DMS153 (cell line): Measurements from ENCODE around the gene CCBE1.

Experiments used
- DNase-seq: peaks from one replicate; lab custom pipeline; 2025; lab: John Stamatoyannopoulos, UW

Gene CCBE1

GRCh38 chr18:59619816-59620215, 77.4 kb downstream of the CCBE1 start:
- no peak for DNase-seq

DNA sequence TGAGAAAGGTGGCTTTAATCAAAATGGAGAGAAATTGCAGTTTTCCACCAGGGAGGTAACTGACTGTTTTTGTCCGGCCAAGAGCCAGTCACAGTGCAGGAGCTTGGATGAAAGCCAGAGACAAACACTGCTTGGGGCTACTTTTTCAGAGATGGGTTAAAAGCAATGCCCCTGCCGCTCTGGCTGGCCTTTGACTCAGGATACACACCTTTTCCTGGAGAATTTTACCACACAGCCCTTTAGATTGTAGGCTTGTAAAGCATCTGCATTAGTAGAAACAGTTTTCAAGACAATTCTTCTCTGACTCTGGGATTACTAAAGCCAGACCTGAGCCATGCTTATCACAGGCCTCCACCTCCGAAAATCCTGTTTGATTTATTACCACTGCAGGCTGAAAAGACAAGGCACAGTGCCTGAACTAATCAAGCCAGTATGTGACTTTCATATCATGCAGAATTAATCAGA, 79.7 kb downstream of the CCBE1 start:
- DNase-seq = no peak

DNA sequence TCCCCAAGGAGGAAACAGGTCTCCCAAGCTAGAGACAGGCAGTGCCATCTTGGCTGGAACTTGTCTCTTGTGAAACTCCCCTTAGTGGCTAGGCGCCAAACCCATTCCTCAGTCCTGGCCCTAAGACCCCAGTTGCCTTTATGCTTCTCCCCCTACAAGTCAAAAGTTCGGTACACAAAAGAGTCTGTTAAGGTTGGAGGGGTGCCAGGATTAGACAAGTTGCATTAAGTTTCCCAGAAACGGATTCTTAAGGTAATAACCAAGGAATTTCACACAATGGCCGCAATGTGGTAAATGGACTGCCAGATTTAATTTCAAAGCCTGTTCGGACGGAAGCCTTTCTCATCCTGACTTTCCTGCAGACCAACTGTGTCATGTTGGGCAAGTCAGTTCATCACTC, 80.7 kb downstream of the CCBE1 start:
- DNase-seq = no peak

DNA sequence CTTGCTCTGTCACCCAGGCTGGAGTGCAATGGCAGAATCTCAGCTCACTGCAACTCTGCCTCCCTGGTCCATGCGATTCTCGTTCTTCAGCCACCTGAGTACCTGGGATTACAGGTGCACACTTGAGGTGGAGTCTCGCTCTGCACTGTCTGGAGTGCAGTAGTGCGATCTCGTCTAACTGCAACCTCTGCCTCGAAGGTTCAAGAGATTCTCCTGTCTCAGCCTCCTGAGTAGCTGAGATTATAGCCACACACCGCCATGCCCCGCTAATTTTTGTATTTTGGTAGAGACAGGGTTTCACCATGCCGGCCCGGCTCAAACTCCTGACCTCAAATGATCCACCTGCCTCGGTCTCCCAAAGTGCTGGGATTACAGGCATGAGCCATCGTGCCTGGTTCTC, 83.3 kb downstream of the CCBE1 start:
- DNase-seq = no peak

- no peak for DNase-seq
Observed at GRCh38 chr18:59612381-59612780, 84.8 kb downstream of the CCBE1 start.

GRCh38 chr18:59610546-59611140, 86.6 kb downstream of the CCBE1 start:
- no peak for DNase-seq

DNA sequence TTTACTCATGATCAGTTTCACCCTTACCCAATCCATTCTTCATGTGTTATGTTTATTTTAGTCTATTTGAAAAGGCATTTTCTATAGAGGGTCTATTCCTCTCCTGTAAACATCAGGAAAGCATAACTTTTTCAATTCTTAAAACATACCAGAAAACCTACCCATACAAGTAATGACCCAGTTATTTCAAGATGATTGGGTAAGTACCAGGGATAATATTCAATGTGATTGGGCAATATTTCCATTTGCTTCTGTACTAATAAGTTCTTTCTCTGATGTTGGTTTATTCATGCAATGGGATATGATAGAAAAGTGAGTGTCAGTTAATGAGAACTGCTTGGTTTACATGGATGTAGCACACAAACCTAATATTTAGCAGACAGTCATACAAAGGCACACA, 87.6 kb downstream of the CCBE1 start:
- no peak for DNase-seq

GRCh38 chr18:59607471-59607870, 89.8 kb downstream of the CCBE1 start:
- DNase-seq = no peak

DNA sequence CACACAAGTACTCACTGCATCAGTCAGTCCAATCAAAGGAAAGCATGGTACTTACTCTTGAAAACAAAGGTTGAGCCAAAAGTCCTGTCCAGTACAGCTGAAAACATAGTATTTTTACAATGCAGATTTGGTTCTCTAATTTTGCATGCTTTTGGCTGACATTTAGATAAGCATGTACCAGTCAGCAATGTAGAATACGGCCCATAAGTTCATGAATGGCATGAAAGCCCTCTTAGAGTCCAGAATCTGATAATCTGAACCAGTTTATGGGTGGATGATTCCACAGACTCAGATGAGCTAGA, 90.2 kb downstream of the CCBE1 start:
- DNase-seq = no peak

DNA sequence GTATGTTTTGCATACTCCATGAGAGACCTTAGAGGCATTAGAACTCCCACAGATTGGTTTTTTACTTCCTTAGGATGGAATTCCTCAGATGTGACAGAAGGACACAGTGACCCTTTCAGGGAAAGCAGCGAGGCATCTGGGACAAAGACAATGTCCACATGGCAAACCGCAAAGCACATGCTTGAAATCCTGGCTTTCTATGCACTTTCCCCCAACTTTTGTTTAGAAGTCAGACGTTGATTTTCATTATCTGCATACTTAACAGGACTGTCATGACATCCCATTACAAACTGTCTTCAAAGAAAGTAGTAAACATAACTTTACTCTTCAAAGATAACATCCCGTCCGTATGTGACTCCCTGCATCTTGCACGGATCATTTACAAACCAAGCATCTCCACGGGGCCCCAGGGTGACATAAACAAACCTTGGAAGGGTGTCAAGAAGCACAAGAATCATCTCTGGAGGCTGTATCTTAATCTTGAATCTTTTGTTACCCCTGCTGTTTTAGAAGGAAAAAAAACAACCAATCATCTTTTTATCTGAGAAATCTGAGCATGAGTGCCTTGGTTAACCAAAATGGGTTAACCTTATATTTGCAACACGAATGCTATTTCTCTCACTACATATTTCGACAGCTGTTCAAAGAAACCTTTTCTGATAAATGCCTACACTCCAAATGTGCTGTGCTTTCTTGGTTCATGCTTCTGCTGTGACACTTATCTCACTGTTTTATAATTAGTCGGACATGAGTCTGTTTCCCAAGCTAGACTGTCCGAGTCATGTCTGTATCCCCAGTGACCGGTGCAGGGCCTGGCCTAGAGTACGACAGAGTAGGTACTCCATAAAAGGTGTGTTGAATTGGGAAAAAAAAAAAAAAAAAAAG, 90.8 kb downstream of the CCBE1 start:
- DNase-seq = no peak

DNA sequence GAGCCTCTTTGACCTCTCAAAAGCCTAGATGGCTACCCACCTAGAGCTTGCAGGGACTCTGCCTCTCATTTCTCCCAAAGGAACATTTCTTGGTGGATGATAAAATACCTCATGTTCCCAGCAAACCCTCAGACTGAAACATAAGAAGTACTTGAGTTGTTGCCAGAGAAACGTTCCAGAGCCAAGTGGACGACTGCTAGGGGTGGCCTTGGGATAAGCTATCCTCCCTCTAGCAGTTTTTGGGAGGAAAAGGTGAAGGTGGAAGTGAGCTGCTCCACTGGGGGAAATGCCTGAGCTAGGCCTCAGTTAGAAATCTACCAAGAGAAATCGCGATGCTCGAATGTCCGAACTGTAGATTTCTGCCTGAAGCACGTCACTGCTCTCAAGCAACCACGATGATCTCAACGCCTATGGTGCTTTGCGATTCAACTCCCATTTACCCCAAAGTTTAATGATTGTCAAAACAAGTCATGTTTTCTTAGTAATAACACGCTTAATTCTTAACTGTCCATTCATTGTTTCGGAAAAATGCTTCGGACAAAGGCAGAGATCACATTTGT, 91.5 kb downstream of the CCBE1 start:
- DNase-seq = no peak

GRCh38 chr18:59604877-59605276, 92.3 kb downstream of the CCBE1 start:
- no peak for DNase-seq

- DNase-seq = no peak
Observed at GRCh38 chr18:59597049-59597448, 100.2 kb downstream of the CCBE1 start.

DNA sequence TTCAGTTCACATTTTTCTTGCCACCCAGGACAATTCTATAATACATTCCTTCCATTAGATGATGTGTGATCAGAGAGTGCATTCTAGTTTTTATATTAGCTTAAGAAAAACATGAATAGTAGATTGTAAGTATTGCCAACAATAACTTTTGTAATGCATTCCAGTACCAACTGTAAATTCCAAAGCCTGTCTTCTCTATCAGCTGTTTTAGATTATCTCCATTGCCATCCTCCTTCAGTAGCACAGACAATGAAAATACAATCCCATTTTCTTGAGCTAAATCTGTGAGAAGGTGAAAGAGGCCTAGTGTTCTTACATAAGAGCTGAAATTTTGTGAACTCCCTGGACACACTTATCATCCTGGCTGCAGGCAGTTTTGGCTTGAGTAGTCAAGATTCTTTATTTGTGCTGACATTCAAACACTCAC, 103.9 kb downstream of the CCBE1 start:
- DNase-seq = no peak

DNA sequence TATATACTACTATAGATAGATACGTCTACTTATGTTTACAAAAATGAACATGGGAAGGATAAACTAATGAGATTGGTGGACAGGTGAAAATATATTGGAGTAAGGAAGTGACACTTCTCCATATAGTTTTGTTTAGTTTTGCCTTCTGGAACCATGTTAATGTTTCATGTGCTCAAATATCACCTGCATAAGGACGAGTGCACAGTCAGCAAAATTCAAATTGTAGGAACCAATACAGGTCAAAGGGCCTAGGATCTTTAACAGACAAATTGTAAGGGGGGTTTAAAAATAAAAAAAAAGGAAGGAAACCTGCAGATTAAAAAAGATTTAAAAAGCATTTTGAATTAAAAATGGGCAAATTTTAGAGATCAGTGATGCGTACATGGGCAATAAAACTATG, 104.6 kb downstream of the CCBE1 start:
- DNase-seq = no peak

- no peak for DNase-seq
Observed at GRCh38 chr18:59582395-59582794, 114.8 kb downstream of the CCBE1 start.

DNA sequence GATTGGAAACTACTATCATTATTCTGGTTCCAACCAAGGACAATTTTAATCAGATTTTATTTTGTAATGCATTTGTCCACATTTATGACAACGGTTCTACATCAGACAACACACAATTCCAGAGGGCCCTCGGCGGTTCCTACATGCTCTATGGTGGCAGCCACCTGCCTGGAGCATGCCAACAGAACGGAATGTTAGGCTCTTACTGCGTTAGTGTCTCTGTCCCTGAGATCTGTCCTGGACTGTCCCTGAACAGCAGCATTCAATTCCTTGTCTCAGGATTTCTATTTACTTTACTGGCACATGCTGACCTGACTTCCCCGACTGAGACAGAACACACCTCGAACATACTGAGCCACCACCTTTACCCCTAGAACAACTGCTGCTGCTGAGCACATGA, 117.7 kb downstream of the CCBE1 start:
- no peak for DNase-seq

DNA sequence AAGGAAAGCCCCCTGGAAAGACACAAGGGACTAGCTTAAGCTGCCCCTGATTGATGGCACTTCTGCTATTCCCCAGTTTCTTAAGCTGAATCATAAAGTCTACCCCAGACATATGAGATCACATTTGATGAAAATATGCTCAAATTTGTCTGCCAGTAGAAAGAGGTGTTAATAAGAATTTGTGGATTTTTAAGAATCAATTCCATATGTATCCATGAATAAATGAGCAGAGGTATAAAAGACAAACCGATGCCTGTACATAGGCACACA, 119.9 kb downstream of the CCBE1 start:
- no peak for DNase-seq

GRCh38 chr18:59576541-59577385, 120.5 kb downstream of the CCBE1 start:
- DNase-seq = no peak

GRCh38 chr18:59575995-59576394, 121.2 kb downstream of the CCBE1 start:
- no peak for DNase-seq

DNA sequence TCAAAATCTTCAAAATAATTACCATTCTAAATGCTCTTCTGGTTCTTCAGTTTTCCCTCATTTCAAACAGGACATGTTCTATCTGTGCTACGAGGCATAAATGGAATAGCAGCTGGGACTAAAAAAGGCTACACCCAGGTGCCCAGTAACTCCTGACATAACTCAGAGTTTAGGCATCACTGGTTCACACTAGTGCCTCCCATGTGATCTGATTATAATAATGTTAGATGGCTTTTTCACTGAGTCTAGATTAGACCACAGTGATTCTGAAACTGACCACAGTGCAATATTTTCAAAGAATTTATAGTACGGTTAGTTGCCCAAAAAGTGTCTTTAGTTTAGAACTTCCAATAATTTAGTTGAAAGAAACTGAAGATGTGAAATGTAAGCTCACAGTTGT, 123.3 kb downstream of the CCBE1 start:
- DNase-seq = no peak

DNA sequence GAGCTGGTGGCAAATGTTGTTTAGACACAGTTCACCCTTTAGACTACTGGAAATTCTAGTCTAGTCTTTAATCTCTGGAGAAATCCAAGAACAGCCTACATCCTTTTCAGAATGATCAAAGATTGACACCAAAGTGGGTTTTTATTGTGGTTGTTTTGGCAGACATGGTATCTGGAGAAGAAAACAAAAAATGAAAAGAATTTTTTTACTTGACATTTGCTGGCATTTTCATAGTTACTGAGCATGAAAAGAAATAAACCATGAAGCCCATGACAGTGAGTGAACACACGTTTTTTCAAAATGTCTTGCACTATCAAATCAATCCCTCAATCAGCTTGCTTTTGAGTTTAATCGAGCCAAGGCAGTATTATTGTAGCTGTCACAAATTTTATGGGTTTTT, 125.3 kb downstream of the CCBE1 start:
- no peak for DNase-seq

DNA sequence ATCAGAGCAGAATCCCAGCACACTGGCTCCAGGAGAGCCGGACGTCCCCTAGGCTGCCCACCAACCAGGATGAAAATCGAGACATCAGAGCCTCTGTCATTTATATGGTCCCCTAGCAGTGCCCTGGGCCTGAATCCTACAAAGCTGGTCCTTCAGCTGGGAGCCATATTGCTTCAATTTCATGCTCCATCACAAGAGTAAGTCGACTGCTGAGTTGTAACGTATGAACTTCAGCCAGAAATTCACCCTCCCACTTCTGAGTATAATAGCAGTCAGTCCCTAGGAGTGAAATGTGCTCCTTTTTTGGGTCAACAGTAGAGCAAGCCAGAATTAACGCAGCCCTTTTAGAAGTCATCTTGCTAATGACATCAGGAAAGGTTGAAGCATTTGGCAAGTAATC, 126.4 kb downstream of the CCBE1 start:
- DNase-seq = no peak
